Activated CD8-positive, alpha-beta memory T cell treated with anti-CD3 and anti-CD28 coated beads for 48 hours (primary cell): ENCODE measurements around the gene TPPP.
"Not testable (repeated sequence)": the region's sequence is repeated elsewhere in the genome, so short reads cannot be mapped to it uniquely, and the experiment has no call there.

Experiments
- DNase-seq, 3 experiments: peaks; one replicate each; pipeline ENCODE4 v3.0.0-alpha.2; 2020; ENCODE audit warnings: low read depth in 2 of 3, low spot score in 2 of 3

The TPPP gene

DNA sequence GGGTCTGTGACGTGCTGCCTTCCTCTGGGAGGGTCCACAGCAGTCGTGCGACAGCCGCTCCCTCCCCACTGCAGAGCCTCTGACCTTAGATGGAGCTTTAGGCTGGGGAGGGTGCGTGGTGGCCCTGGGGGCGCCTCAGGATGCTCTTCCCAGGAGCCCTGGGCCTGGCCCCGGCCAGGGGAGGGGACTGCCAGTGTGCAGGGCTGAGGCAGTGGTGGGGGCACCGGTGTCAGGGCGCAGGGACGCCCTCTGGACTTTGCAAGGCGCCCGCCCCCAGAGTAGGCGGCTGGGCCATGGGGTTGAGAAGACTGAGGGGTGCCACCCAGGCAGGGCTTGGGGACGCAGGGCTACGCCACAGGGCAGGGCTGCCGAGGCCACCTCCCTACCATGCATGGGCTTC, 14.6 kb downstream of the TPPP start:
- not testable (repeated sequence) for DNase-seq

DNA sequence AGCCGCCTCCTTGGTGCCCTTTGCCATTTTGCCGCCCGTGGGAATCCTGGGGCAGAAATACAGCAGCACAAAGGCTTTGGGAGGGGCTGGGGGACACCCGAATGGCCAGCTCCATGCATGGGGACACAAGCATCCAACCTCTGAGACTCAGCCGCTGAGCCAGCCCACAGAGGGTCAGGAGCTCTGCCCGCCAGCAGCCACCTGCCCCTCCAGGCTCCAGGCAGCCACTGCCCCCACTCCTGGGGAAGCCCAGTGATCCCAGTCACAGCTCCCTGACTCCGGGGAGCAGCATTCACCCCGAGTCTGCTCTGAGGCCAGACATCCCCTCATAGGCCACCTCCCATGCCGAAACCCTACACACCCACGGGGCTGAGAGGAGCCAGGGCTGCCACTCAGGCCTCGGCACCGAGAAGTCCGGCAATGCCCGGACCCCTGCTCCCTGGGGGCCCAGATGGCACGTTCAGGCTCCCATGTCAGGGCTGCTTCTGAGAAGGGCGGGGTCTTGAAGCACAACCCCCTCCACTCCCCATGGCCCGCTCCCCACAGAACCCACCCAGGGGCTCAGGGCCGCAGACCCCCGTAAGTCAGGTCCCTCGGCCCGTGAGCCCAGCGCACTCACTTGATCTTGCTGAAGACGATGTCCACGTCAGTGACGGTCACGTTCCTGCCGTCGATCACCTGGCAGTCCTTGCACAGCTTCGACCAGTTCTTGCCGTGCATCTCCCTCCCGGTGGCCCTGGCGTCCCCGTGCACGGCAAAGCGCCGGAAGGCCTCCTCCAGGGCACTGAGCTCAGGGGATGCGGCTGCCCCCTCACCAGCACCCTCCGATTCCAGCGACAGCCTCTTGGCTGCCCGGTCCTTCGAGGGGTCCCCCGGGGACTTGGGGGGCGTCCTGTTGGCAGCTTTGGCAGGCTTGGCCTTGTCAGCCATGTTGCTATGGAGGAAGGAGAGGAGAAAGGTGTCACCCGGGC, 15.7 kb downstream of the TPPP start:
- DNase-seq: no peak

DNA sequence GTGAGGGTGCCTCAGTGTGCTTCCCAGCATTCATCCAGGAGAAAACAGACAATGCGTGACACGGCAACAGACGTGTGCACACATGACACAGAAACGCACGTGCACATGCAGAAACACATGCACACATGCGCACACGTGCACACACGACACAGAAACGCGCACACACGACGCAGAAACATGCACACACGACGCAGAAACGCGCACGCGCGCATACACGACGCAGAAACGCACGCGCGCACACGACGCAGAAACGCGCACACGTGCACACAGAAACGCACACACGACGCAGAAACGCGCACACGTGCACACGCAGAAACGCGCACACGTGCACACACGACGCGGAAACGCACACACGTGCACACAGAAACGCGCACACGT, 16.5 kb downstream of the TPPP start:
- DNase-seq: no peak

DNA sequence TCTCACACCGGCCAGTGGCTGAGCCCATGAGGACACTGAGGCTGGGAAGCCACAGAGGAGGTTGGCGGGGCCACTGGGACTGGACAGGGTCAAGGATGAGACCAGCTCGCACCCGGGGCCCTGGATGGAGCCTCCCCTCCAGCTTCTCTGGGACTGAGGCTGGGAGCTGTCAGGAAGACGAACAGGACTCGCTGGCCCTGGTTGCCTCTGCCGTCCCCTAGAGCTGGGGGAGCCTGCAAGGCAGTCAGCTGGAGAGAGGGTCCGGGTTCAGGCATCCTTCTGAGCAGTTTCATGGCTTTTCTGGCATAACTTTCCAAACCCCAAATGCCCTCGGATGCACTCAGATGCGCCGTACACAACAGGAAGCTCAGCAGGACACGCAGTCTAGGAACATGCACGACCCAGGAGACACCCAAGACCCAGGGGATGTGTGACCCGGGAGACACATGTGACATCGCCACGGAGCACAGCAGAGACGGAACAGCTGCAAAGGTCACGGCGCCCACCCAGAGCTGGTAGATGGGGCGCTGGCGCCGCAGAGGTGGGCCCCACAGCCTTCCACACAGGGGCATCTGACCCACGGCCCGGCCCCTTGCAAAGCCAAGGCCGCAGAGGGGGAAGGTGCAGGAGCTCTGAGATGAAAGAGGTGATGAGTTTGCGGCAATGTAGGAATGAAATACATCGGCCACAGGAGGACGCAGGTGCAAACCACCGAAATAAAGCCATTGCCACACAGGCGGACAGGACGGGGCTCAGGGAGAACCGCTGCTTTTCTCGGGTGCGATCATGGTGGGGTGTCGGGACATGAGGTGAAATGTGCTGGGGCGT, 17.1 kb downstream of the TPPP start:
- no peak for DNase-seq

DNA sequence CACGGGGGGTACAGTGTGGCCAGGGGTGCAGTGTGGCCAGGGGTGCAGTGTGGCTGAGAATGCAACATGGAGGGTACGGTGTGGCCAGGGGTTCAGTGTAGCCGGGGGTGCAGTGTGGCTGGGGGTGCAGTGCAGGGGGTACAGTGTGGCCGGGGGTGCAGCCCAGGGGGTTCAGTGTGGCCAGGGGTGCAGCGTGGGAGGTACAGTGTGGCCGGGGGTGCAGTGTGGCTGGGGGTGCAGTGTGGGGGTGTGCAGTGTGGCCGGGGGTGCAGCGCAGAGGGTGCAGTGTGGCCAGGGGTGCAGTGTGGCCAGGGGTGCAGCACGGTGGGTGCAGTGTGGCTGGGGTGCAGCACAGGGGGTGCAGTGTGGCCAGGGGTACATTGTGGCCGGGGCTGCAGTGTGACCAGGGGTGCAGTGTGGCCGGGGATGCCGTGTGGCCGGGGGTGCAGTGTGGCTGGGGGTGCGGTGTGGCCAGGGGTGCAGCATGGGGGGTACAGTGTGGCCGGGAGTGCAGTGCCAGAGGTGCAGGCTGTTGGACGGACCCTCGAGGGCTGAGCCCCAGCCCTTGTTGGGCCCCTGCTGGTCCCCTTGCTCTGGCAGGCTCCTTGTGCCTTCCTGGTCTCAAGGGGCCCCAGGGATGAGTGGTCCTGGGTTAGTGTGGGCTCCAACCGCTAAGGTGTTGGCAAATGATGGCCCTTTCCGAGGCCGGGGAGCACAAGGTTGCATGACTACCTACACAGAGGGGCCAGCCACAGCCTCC, 17.9 kb downstream of the TPPP start:
- no peak for DNase-seq

DNA sequence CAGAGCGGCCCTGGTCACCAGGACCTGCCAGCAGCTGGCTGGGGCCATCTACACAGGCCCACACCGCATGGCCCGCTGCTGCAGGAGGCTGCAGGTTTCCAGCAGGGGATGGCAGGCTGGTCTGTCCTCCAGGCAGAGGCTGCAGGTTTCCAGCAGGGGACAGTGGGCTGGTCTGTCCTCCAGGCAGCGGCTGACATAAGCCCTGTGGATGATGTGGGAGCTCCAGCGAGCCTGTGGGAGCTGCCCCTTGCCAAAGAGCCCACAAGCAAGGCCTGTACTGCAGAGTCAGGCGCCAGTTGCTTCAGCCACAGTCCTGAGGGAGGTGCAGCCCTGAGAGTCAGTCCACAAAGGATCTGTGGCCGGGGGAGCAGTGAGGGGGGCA, 18.5 kb downstream of the TPPP start:
- DNase-seq: no peak

DNA sequence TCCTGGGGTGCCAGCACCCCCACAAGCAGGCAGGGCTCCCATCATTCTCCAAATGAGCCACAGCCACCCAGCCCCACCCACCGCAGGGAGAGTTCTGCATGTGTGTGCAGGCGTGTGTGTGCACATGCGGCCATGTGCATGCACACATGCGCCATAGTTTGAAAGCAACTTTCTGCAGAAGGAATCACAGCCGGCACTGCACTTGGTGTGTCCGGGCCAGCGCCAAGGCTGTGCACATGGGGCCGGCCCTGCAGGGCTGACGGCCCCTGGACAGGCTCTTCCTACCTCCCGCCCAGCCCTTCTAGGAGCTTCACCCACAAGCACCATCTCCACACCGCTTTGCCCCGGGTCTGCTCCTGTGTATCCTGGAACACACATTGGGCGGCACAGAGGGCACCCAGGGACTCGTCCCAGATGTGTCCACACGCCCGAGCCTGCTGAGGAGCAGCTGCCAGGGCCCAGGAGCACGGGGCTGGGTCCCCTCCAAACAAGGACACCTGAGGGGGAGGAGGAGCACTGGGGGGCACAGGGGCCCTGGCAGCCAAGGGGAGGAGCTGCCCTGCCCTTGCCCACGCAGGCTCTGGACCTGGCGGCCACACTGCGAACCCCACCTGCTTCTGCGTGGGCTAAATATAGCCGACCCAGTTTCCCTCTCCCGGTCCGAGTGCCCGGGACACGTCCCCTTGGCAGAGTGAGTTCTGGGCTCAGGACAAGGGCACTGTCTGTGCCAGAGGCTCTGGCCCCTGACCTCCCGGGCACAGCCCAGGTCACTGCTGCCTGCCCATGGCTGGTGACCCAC, 19.1 kb downstream of the TPPP start:
- DNase-seq: no peak

DNA sequence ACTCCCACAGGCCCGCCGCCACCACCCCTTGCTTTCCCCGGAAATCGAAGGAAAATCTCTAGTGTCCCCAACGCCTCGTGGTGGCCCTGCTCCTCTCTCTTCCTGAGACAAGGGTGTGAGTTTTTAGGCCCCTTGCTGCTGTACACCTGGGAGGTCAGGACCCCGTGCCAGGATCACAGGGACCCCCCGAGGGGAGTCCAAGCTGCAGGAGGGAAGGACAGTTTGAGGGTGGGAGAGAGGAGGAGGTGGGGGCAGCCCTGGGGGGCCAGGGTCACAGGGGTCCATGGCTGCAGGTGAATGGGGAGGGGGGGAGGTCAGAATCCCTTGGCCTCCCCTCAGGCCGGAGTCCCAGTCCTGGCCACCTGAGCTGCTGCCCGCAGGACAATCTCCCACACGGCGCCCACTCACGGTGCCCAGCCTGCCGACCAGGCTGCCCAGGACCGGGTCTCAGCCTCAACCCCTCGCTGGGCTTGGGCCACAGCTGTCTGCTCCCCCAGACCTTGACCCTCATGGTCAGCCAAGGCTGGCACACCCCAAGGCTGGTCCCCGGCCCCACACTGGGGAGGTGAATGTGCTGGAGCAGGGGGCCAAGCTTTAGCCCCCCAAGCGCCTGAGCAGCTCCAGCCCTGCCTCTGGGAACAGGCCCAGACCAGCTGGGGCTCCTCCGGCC, 19.9 kb downstream of the TPPP start:
- no peak for DNase-seq

DNA sequence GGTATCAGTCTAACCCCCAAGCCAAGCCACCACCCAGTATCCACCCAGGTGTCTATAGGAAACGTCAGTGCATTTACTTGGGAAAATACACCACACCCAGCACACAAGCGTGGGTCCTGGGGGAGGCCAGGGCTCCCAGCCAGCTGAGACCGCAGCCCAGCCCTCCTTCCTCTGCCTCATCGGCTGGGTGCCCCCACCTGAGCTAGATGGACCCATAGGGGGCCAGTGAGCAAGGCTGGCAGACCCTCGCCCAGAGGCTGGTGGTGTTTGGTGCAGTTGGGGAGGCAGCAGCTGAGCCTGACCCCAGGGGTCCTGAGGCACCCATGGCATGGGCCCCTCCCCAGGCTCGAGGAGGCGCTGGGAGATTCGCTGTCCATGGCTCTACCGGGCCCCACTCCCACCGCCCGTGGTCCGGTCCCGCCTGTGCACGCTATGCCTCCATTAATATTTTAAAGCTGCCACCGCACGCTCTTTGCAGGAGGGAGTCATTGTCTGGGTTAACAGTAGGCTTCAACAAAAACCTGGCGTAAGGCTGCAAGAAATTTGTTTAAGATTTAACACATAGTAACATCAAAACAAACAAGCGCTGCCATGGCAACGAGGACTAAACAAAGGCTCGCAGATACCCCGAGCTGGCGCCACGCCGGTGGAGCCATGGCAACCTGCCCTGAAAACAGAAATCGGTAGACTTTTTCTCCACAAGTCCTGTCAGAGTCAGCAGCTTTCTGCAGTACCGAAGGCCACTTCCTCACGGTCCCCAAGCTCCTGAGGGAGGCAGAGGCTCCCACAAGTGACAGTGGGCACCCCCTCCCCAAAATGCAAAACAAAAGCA, 20.6 kb downstream of the TPPP start:
- DNase-seq: peak in 1 of 3 experiments; percentile 29

DNA sequence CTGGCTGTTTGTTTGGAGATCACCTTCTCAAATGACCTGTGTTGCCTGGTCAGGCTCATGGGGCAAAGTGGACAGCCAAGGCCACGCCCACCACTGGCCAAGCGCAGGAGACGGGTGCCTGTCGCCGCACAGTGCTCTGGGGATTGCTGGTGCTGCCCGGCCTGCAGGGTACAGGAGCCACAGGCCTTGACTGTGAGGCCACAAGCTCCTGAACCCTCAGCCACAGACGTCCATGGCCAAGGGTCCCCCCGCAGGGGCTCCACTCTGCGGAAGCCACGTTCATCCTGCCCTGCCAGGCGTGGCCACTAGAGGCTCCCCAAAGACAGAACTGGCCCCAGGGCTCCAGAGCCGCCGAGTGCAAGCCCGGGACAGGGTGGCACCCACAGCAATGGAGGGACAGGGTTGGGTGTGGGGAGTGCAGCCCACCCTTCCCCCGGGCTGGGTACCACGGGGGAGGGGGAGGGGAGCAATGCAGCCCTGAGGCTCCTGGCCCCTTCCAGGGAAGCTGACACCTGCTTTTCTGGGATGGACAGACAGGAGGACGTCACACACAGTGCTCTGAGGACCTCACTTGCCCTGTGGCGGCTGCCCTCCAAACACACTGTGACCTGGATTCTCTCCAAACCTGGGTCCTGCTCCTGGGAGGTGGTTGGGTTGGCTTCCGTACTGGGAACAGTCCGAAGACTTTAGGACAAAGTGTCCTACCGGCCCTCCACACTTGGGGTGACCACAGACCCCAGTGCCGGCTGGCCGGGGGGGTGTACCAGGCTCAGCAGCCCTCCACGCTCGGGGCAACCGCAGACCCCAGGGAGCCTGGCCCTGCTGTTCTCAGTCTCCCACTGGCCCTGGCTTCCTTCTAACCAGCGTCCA, 21.5 kb downstream of the TPPP start:
- peak in 1 of 3 experiments; percentile 45 for DNase-seq

DNA sequence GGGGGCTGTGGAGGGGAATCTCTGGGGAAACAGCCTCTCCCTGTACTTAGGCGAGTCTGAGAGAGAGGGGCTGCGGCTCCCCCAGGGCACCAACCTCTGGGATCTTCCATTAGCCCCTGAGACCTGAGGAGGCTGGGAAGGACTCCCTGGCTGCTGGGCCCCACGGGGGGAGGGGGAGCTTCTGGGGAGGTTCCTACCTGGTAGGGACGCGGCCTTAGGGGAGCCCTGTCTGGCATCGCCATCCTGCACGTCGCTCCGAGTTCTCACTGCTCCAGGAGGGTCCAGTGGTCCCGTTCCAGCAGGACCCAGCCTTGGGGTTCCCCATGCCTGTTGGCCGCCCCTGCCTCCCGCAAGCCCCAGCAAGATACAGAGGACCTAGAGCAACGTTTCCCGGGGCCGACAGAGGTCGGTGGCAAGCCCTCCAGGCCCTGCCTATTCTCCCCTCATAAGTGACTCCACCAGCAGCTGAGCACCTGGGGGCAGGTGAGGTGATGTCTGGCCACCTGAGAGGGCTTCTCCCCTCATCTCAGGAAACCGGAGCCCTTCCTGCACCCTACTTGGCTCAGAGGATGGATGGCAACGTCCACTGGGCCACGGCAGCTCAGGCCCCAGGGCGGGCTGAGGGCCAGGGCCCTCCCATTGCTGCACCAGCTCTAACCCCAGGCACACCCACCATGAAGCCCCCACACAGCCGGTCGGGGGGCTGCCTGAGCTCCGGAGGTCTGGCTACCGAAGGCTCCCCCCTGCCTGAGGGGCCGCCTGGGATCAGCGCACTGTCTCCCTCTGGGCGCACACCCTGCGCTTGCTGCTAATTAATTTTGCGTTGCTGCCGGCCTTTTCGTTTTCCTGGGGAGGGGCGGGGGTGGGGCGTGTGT, 22.5 kb downstream of the TPPP start:
- no peak for DNase-seq

DNA sequence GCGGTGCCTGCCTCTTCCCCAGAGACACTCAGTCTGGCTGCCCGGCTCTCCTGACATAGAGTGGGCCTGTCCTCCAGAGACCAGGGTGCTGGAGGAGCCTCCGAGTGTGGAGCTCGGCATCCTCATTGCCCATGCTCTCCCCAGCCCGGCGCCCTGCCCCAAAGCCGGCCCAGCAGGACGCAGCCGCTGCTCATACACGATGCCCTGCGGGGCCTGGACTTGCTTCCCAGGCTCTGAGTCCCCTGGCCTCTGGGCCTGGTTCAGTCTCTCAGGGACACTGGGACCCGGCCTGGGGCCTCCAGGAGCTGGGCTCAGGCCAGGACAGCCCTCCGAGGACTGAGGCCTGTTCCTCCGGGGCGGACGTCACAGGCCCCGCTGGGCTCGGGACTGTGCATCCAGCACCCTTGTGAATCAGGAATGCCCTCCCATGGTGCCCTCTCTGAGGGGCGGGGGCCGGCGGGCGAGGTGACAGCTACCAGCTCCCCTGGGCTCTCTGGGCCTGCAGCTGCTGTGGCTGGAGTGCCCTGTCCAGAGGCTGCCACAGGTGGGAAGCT, 23.2 kb downstream of the TPPP start:
- DNase-seq: no peak

DNA sequence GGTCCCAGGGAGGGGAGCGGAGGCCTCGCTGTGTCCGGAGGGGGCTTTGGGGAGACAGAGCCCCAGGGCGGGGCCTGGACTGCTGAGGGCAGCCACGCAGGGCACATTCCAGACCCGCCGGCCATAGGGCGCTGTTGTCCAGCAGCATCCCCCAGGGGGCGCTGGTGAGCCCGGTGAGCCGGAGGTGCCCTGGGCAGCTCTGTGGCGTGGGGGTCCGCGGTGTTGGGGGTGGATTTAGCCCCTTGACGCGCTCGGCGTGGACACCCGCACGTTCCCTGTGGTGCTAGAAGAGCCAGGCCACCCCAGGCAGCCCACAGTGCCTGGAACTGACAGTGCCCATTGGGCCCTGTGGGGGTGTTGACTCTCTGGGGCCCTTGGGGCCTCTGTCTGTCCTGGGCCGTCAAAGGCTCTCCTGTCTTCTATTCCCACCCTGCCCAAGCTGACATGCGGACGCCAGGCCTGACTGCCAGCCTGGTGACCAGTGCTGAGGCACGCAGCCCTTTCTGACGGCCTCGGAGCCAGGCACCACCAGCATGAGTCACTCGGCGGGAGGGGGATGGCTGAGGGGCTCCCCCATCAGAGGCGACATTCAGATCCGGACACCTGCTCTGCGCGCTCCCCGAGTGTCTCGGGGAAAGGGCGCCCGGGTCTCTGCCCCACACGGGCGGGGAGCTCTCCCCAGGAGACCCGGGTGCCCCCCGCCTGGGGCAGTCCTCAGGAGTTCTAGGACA, 23.9 kb downstream of the TPPP start:
- no peak for DNase-seq

DNA sequence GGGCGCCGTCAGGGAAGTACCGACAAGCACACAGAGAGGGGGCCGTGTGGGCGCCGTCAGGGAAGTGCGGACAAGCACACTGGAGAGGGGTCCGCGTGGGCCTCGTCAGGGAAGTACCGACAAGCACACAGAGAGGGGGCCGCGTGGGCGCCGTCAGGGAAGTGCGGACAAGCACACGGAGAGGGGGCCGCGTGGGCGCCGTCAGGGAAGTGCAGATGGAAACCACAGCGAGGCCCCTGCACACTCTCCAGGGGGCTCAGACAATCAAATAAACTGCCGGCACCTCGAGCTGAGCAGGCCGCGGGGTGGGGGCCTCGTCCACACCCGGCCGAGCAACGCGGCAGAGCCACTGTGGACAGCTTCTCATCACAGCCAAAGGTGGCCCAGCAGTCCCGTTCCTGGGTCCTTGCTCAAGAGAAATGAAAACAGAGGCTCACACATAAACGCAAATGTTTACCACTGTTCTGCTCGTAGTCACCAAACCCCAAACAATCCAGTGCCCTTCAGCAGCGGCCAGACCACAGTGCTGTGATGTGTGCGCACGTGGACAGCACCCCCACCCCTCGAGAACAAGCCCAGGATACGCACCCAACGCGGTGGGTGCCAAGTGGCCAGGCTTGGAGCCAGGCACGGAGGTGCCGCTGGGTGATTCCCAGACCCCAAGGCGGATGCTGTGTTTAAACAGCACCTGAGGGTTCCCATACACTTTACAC, 24.7 kb downstream of the TPPP start:
- DNase-seq: no peak

DNA sequence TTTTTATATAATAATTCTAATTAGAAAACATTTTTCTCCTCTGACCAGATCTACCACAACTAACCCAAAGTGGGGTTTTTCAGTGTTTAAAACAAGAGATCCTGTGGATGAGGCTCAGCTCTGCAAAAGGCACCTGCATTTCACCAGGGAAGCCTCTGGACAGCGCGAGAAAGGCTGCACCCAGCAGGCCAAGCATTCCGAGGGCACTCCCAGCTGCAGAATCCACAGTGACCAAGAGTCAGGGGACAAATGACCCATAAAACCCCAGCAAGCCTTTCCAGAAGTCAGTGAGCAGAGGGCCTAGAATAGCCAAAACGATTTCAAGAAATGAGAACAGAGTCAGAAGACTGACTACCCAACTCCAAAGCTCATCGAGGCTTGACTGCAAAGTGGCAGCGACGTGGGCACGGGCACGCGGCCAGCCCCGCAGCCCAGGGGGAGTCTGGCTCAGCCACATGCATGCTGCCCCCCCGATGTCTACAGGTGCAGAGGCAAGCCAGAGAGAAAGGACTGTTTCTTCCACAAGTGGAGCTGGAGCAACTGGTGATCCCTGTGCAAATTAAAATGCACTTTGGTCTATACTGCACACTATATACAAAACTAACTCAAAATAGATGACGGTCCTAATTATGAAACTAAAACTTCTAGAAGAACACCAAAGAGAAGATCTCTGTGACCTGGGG, 26.2 kb downstream of the TPPP start:
- DNase-seq: no peak
